WTC11 (cell line): ENCODE results near the gene KCNMA1.

ENCODE experiments used
- ETV6 ChIP-seq: sonication (generic); formaldehyde crosslinking; IDR thresholded peaks from 2 replicates; pipeline ENCODE4 v1.8.1; 2022; ENCODE audit warnings: mild to moderate bottlenecking, missing genetic modification reagents
- FOXJ3 ChIP-seq: sonication (generic); formaldehyde crosslinking; IDR thresholded peaks from 2 replicates; pipeline ENCODE4 v1.9.0; 2021; ENCODE audit warnings: missing genetic modification reagents, mild to moderate bottlenecking, borderline replicate concordance
- JUN ChIP-seq: sonication (generic); formaldehyde crosslinking; IDR thresholded peaks from 2 replicates; pipeline ENCODE4 v1.8.0; 2023; ENCODE audit warnings: mild to moderate bottlenecking, missing genetic modification reagents
- SP1 ChIP-seq: sonication (generic); formaldehyde crosslinking; conservative IDR thresholded peaks from 2 replicates; pipeline ENCODE4 v1.8.1; 2022; ENCODE audit warnings: missing genetic modification reagents
- TF ChIP-seq, protein P1 (sequence below): sonication (generic); formaldehyde crosslinking; IDR thresholded peaks from 2 replicates; pipeline ENCODE4 v1.8.1; 2023; ENCODE audit warnings: mild to moderate bottlenecking, missing genetic modification reagents, moderate library complexity
- TF ChIP-seq, protein P2 (sequence below): fragments of 200-600 bp; IDR thresholded peaks from 2 replicates; pipeline ENCODE4 v1.8.0; 2022; ENCODE audit warnings: antibody characterized with exemption
- TF ChIP-seq, protein P3 (sequence below): sonication (generic); formaldehyde crosslinking; IDR thresholded peaks from 2 replicates; pipeline ENCODE4 v1.8.0; 2023; ENCODE audit warnings: missing genetic modification reagents
- TF ChIP-seq, protein P4 (sequence below): sonication (generic); formaldehyde crosslinking; IDR thresholded peaks from 2 replicates; pipeline ENCODE4 v1.8.0; 2023; ENCODE audit warnings: missing genetic modification reagents, mild to moderate bottlenecking, borderline replicate concordance
- TF ChIP-seq, protein P5 (sequence below): sonication (generic); formaldehyde crosslinking; IDR thresholded peaks from 2 replicates; pipeline ENCODE4 v1.8.1; 2022; ENCODE audit warnings: mild to moderate bottlenecking, missing genetic modification reagents, moderate library complexity, borderline replicate concordance
- TF ChIP-seq, protein P6 (sequence below): fragments of 250-450 bp; sonication (Bioruptor Pico); IDR thresholded peaks from 2 replicates; pipeline ENCODE4 v1.8.0; 2021; ENCODE audit warnings: mild to moderate bottlenecking

DNA sequence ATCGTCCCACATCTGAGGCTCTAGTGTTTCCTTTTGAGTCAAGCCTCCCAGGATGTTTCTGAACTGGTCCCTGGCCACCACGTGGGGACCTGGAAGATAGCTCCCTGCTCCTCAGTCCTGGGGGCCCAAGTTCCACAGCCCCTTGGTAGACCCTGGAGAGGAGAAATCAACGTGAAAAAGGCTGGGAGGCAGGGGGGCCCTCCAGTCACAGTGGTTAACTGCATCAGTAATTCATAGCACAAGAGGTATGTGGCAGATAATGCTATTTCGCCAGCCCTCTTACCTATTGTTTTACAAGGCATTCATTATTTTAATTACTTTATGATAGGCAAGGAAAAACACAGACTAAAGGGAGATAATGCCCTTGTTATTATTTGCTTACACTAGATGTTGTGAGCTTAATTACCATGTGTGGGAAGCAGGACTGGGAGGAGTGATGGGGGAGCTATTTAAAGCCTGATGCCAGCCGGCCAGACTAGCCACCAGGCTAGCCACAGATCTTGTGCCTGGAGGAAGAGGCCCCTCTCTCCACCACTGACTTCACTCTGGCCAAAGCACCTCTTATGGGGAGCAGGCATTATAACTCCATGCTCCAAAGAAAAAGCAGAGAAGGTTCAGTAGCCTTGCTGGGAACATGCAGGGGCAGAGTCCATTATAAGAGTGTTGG, 230.7 kb downstream of the KCNMA1 start:
- TF ChIP-seq, protein P1, sequence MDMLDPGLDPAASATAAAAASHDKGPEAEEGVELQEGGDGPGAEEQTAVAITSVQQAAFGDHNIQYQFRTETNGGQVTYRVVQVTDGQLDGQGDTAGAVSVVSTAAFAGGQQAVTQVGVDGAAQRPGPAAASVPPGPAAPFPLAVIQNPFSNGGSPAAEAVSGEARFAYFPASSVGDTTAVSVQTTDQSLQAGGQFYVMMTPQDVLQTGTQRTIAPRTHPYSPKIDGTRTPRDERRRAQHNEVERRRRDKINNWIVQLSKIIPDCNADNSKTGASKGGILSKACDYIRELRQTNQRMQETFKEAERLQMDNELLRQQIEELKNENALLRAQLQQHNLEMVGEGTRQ = no peak
- TF ChIP-seq, protein P2, sequence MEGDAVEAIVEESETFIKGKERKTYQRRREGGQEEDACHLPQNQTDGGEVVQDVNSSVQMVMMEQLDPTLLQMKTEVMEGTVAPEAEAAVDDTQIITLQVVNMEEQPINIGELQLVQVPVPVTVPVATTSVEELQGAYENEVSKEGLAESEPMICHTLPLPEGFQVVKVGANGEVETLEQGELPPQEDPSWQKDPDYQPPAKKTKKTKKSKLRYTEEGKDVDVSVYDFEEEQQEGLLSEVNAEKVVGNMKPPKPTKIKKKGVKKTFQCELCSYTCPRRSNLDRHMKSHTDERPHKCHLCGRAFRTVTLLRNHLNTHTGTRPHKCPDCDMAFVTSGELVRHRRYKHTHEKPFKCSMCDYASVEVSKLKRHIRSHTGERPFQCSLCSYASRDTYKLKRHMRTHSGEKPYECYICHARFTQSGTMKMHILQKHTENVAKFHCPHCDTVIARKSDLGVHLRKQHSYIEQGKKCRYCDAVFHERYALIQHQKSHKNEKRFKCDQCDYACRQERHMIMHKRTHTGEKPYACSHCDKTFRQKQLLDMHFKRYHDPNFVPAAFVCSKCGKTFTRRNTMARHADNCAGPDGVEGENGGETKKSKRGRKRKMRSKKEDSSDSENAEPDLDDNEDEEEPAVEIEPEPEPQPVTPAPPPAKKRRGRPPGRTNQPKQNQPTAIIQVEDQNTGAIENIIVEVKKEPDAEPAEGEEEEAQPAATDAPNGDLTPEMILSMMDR = no peak
- TF ChIP-seq, protein P3, sequence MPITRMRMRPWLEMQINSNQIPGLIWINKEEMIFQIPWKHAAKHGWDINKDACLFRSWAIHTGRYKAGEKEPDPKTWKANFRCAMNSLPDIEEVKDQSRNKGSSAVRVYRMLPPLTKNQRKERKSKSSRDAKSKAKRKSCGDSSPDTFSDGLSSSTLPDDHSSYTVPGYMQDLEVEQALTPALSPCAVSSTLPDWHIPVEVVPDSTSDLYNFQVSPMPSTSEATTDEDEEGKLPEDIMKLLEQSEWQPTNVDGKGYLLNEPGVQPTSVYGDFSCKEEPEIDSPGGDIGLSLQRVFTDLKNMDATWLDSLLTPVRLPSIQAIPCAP (CRISPR knock-in tag) = no peak
- no peak for TF ChIP-seq SP1 (CRISPR knock-in tag)
- TF ChIP-seq, protein P4, sequence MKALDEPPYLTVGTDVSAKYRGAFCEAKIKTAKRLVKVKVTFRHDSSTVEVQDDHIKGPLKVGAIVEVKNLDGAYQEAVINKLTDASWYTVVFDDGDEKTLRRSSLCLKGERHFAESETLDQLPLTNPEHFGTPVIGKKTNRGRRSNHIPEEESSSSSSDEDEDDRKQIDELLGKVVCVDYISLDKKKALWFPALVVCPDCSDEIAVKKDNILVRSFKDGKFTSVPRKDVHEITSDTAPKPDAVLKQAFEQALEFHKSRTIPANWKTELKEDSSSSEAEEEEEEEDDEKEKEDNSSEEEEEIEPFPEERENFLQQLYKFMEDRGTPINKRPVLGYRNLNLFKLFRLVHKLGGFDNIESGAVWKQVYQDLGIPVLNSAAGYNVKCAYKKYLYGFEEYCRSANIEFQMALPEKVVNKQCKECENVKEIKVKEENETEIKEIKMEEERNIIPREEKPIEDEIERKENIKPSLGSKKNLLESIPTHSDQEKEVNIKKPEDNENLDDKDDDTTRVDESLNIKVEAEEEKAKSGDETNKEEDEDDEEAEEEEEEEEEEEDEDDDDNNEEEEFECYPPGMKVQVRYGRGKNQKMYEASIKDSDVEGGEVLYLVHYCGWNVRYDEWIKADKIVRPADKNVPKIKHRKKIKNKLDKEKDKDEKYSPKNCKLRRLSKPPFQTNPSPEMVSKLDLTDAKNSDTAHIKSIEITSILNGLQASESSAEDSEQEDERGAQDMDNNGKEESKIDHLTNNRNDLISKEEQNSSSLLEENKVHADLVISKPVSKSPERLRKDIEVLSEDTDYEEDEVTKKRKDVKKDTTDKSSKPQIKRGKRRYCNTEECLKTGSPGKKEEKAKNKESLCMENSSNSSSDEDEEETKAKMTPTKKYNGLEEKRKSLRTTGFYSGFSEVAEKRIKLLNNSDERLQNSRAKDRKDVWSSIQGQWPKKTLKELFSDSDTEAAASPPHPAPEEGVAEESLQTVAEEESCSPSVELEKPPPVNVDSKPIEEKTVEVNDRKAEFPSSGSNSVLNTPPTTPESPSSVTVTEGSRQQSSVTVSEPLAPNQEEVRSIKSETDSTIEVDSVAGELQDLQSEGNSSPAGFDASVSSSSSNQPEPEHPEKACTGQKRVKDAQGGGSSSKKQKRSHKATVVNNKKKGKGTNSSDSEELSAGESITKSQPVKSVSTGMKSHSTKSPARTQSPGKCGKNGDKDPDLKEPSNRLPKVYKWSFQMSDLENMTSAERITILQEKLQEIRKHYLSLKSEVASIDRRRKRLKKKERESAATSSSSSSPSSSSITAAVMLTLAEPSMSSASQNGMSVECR = no peak
- TF ChIP-seq, protein P5, sequence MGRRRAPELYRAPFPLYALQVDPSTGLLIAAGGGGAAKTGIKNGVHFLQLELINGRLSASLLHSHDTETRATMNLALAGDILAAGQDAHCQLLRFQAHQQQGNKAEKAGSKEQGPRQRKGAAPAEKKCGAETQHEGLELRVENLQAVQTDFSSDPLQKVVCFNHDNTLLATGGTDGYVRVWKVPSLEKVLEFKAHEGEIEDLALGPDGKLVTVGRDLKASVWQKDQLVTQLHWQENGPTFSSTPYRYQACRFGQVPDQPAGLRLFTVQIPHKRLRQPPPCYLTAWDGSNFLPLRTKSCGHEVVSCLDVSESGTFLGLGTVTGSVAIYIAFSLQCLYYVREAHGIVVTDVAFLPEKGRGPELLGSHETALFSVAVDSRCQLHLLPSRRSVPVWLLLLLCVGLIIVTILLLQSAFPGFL (CRISPR knock-in tag) = no peak
- TF ChIP-seq, protein P6, sequence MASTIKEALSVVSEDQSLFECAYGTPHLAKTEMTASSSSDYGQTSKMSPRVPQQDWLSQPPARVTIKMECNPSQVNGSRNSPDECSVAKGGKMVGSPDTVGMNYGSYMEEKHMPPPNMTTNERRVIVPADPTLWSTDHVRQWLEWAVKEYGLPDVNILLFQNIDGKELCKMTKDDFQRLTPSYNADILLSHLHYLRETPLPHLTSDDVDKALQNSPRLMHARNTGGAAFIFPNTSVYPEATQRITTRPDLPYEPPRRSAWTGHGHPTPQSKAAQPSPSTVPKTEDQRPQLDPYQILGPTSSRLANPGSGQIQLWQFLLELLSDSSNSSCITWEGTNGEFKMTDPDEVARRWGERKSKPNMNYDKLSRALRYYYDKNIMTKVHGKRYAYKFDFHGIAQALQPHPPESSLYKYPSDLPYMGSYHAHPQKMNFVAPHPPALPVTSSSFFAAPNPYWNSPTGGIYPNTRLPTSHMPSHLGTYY = no peak
- TF ChIP-seq ETV6 (CRISPR knock-in tag) = no peak
- TF ChIP-seq JUN (CRISPR knock-in tag) = no peak
- no peak for TF ChIP-seq FOXJ3 (CRISPR knock-in tag)
